ENCODE data around the gene SLCO1C1. TPM values are rescaled to one million over a fixed set of nuclear protein-coding genes. Genes with fewer than 3 reads are reported as not detected.

The SLCO1C1 gene
- total and polyA plus RNA-seq, 2 donors (not counting 3 experiments of a cell fraction or from before 2014, with no cell fraction given), result 0.07 to 0.66 TPM

- Histone ChIP-seq H3K9me3 (replicated peaks; ENCODE audit: control insufficient read depth, insufficient read depth, low read length) (no peaks in the 10 kb centered on the region), H3K36me3 (ENCODE audit: control insufficient read depth in 2 of 2, extremely low read depth in 1 of 2, insufficient read depth in 2 of 2, low read length in 2 of 2) (peaks cover 4 to 11% of the 10 kb centered on the region in 2 experiments), H4K20me1 (replicated peaks; ENCODE audit: control insufficient read depth, extremely low read depth, insufficient read depth, low read length) (no peaks in the 10 kb centered on the region), H3K9me1 (replicated peaks; ENCODE audit: control insufficient read depth, extremely low read depth, insufficient read depth, low read length) (no peaks in the 10 kb centered on the region), H3K4me3 (replicated peaks in 1 of 3; ENCODE audit: insufficient read depth in 1 of 3, low read depth in 1 of 3, low read length in 3 of 3) (no peak overlapping the region), H3K27ac (ENCODE audit: insufficient read depth, low read depth, low read length) (no peak overlapping the region), H3K9ac (replicated peaks; ENCODE audit: extremely low read depth, insufficient read depth, low read length) (no peak overlapping the region), H3K4me2 (ENCODE audit: insufficient read depth, low read length) (no peak overlapping the region), H3K79me2 (ENCODE audit: control insufficient read depth, insufficient read depth, low read length) (no peaks in the 10 kb centered on the region), H3K27me3 (ENCODE audit: control insufficient read depth in 2 of 2, insufficient read depth in 2 of 2, low read length in 2 of 2) (no peaks in the 10 kb centered on the region), H3K4me1 (ENCODE audit: control insufficient read depth, extremely low read depth, insufficient read depth, low read length) (no peaks in the 10 kb centered on the region), H2AFZ (ENCODE audit: low read depth, low read length) (no peak overlapping the region)
- intact Hi-C loops (cut with micrococcal nuclease), result no loop called here
- dilution Hi-C loops (cut with MboI; ENCODE audit: extremely low pct_ligation_motif_present, low sequenced_read_pairs), result no loop called here
- FAIRE-seq (no peak), DNase-seq (ENCODE audit: low read depth, low spot score) (no peak)
- ChIA-PET CTCF (no interaction called here), POLR2A (no interaction called here)
- no TSS peak for BruUV-seq (replicated peaks)
- no peak for TF ChIP-seq EZH2 (IDR thresholded peaks at IDR 0.05; ENCODE audit: borderline replicate concordance, low read depth, low read length, severe bottlenecking)
- no peak for TF ChIP-seq JUN (IDR thresholded peaks at IDR 0.05; ENCODE audit: borderline replicate concordance, insufficient read depth, insufficient read length, low read depth)
- no peak for TF ChIP-seq MAX (IDR thresholded peaks at IDR 0.05; ENCODE audit: insufficient read depth, insufficient read length)
- TF ChIP-seq POLR2AphosphoS5 (IDR thresholded peaks at IDR 0.05; ENCODE audit: insufficient read depth, low read depth, low read length), result no peak
- TF ChIP-seq POLR2A (IDR thresholded peaks at IDR 0.05; ENCODE audit: low read depth, low read length), result no peak
These were observed 41.3 kb upstream of the SLCO1C1 start for GRCh38 chr12:20653871-20654270.

- dilution Hi-C loops (cut with MboI; ENCODE audit: extremely low pct_ligation_motif_present, low sequenced_read_pairs) (no loop called here), intact Hi-C loops (cut with micrococcal nuclease) (no loop called here)
- Histone ChIP-seq H3K9me1 (replicated peaks; ENCODE audit: control insufficient read depth, extremely low read depth, insufficient read depth, low read length) (no peaks in the 10 kb centered on the region), H3K27ac (ENCODE audit: insufficient read depth, low read depth, low read length) (no peak overlapping the region), H3K79me2 (ENCODE audit: control insufficient read depth, insufficient read depth, low read length) (no peaks in the 10 kb centered on the region), H4K20me1 (replicated peaks; ENCODE audit: control insufficient read depth, extremely low read depth, insufficient read depth, low read length) (no peaks in the 10 kb centered on the region), H3K4me3 (replicated peaks in 1 of 3; ENCODE audit: insufficient read depth in 1 of 3, low read depth in 1 of 3, low read length in 3 of 3) (no peak overlapping the region), H3K4me2 (ENCODE audit: insufficient read depth, low read length) (no peak overlapping the region), H3K36me3 (ENCODE audit: control insufficient read depth in 2 of 2, extremely low read depth in 1 of 2, insufficient read depth in 2 of 2, low read length in 2 of 2) (peaks cover 2 to 17% of the 10 kb centered on the region in 2 experiments), H3K27me3 (ENCODE audit: control insufficient read depth in 2 of 2, insufficient read depth in 2 of 2, low read length in 2 of 2) (no peaks in the 10 kb centered on the region), H2AFZ (ENCODE audit: low read depth, low read length) (no peak overlapping the region), H3K9me3 (replicated peaks; ENCODE audit: control insufficient read depth, insufficient read depth, low read length) (no peaks in the 10 kb centered on the region), H3K9ac (replicated peaks; ENCODE audit: extremely low read depth, insufficient read depth, low read length) (no peak overlapping the region), H3K4me1 (ENCODE audit: control insufficient read depth, extremely low read depth, insufficient read depth, low read length) (no peaks in the 10 kb centered on the region)
- FAIRE-seq, result no peak
- no TSS peak for BruUV-seq (replicated peaks)
- ChIA-PET POLR2A (no interaction called here), CTCF (no interaction called here)
- TF ChIP-seq POLR2A (IDR thresholded peaks at IDR 0.05; ENCODE audit: low read depth, low read length) (no peak), FOS (IDR thresholded peaks at IDR 0.05; ENCODE audit: borderline replicate concordance, insufficient read depth, low read length) (no peak)
- no peak for DNase-seq (ENCODE audit: low read depth, low spot score)
These were observed 38.5 kb upstream of the SLCO1C1 start for GRCh38 chr12:20656600-20656999.

Data from endothelial cell of umbilical vein (primary cell).